Measurements from ENCODE around the gene PRKD2.

GRCh38 chr19:46732966-46733689 is 16.2 kb upstream of the PRKD2 start:
- TF ChIP-seq EZH2 (IDR thresholded peaks at IDR 0.05; ENCODE audit: borderline replicate concordance, low read depth, low read length, severe bottlenecking) (no peak), CTCF (IDR thresholded peaks at IDR 0.05; ENCODE audit: borderline replicate concordance, extremely low read depth, low read length, poor library complexity, severe bottlenecking) (no peak)

All from DND-41 (cell line).